Choroid plexus epithelial cell (primary cell): Measurements from ENCODE around the gene BCL2L13.

ENCODE experiments used
- DNase-seq: peaks from one replicate; pipeline ENCODE4 v3.0.0-alpha.2; 2010; ENCODE audit warnings: low read depth
- H3K4me3 ChIP-seq: 2 replicates; pipeline ENCODE4 v1.5.1; 2011; ENCODE audit warnings: low read depth, mild to moderate bottlenecking, control low read depth, low read length, moderate library complexity
- CTCF ChIP-seq: conservative IDR thresholded peaks from 2 replicates; pipeline ENCODE4 v1.5.1; 2011; ENCODE audit warnings: low read depth, mild to moderate bottlenecking, control low read depth, inconsistent platforms, low read length, moderate library complexity

The BCL2L13 gene

DNA sequence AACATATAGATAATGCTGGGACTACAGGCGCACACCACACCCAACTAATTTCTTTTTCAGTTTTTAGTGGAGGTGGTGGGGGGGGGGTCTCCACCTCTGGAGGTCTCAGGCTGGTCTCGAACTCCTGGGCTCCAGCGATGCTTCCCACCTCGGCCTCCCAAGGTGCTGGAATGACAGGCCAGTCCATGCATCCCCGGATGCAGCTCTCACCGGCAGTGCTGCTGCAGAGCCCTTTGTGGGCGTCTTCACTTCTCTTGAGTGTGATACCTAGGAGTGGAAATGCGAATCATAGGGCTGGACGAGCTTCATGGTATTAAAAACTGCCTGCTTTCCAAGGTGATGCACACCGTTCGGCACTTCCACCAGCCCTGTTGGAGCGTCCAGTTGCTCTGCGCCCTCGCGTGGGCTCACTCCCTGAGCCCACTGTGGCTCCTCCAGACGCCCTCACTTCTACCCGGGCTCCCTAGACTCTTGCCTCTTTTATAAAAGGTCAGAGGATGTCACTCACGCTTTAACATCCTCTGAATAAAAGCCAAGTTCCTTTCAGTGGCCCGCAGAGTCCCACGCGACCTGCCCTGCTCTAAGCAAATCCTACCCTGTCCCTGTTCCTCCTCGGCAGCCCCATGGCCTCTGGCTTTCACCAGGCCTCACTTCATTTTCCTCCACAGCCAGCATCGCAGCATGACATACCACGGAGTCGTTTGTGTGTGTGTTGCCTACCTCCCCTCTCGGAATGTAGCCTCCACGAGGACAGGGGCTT lies 136.5 kb downstream of the BCL2L13 start:
- H3K4me3 ChIP-seq: no peak overlapping the region
- no peak for TF ChIP-seq CTCF

DNA sequence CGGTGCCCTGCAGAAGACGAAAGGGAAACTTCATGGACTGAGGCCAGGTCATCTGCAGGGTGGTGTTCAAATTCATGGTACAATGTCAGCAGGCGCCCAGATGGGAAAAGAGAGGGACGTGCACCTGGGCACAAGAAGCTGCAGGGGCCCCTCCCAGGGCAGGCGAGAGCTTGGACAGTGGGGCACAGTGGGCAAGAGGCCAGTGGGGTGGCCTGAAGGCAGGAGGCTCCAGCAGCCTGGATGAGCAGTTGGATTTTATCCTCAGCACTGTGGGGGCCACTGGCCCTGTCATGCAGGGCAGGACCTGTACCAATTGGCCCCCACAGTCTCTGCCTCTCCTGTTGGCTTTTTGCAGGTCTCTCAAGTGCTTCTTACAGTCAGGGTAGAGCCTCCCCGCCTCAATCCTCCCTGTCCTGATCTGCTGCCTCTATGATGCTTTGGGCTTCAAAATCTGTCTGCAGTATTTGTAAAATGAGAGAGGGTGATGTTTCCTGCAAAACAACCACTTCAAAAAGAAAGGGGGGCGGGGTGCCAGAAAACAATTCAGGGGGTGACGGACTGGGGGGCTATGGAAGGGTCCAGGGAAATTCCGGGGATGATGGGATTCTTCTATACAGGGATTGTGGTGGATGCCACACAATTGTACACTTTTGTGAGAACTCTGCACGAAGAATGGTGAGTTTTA lies 137.4 kb downstream of the BCL2L13 start:
- no peak for TF ChIP-seq CTCF
- no peak for DNase-seq
- no peak overlapping the region for H3K4me3 ChIP-seq

More for the DNA sequence above, 136.5 kb downstream of the BCL2L13 start:
- no peak for DNase-seq

DNA sequence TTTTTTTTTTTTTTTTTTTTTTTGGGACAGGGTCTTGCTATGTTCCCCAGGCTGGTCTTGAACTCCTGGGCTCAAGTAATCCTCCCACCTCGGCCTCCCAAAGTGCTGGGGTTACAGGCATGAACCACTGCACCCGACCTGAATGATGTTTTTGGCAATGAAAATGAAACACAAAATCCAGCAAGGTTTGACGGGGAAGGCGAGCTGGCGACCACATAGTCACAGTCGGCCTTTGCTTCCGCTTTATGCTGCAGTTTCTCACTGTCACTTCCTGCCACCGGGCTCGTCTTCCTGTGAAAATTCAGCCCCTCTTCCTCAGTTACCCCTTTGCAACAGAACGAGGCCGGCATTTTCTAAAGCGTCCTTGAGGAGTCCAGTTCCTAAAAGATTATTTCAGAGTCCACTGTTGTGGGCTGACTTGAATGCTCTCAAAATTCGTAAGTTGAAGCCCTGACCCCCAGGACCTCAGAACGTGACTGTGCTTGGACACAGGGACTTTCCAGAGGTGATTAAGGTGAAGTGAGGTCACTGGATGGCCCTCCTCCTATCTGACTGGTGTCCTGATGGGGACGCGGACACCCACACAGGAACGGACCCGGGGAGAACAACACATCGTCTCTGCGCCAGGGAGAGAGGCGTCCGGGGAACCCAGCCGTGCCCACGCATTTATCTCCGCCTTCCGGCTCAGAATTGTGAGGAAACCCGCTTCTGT lies 138.6 kb downstream of the BCL2L13 start:
- no peak for TF ChIP-seq CTCF
- H3K4me3 ChIP-seq: no peak overlapping the region
- DNase-seq: no peak

- no peak overlapping the region for H3K4me3 ChIP-seq
- no peak for TF ChIP-seq CTCF
- no peak for DNase-seq
These were observed 139.1 kb downstream of the BCL2L13 start for GRCh38 chr22:17777717-17778044.

GRCh38 chr22:17778412-17778976 lies 139.9 kb downstream of the BCL2L13 start:
- H3K4me3 ChIP-seq: no peak overlapping the region
- no peak for TF ChIP-seq CTCF
- DNase-seq: no peak

DNA sequence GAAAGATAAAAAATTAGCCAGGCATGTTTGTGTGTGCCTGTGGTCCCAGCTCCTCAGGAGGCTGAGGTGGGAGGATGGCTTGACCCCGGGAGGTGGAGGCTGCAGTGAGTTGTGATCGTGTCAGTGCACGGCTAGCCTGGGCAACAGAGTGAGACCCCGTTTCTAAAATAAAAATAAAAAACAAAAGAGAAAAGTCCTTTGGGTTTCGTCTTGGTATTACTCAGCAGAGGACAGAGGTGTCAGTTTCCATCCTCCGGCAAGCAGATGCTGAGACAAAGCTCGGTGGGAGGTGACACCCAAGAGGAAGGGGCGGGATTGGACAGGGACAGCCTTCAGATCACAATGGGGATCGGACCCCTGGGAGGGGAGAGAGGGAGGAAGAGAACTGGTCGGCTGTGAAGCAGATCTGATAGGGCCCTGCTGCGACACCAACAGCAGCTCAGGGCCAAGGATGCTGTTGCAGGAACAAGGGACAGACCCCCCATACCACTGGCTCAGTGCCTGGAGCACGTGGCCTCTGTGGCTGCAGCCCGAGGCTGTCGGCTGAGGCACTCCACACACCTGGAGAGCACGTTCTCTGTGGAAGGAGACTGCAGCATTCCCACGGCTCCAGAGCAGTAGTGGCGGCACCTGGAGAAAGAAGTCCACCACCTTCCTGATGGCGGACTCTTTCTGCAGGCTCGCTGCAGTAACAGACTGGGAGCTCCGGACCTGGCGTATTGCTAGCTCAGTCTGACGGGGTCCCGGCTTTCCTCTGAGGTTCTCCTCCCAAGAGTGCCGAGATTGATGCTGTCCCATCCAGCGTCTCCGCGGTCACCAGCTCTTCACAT lies 140.9 kb downstream of the BCL2L13 start:
- no peak for TF ChIP-seq CTCF
- DNase-seq: no peak
- no peak overlapping the region for H3K4me3 ChIP-seq
